ENCODE measurements around the gene ANKFY1. TPM values are rescaled to one million over a fixed set of nuclear protein-coding genes. Genes with fewer than 3 reads are reported as not detected.

Gene ANKFY1
- total RNA-seq, 1 donor from 2014 or later: 72.6 TPM

DNA sequence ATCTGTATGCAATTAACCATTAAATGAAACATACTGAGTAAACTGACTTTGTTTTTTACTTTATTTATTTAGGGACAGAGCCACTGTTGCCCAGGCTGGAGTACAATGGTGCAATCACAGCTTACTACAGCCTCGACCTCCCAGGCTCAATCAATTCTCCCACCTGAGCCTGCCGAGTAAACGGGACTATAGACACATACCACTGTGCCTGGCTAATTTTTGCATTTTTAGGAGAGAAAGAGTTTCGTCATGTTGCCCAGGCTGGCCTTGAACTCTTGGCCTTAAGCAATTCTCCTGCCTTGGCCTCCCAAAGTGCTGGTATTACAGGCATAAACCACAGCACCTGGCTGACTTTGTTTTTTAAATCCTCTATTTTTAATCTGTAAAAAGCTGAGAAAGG, 42.6 kb downstream of the ANKFY1 start:
- Mint-ChIP-seq H3K4me3 (no peak overlapping the region), H3K4me1 (ENCODE audit: unreplicated experiment) (peaks cover 8% of the 10 kb centered on the region), H3K36me3 (peaks cover 10% of the 10 kb centered on the region), H3K9me3 (no peaks in the 10 kb centered on the region), H3K27me3 (no peaks in the 10 kb centered on the region), H3K27ac (no peak overlapping the region)
- TF ChIP-seq, protein P1, sequence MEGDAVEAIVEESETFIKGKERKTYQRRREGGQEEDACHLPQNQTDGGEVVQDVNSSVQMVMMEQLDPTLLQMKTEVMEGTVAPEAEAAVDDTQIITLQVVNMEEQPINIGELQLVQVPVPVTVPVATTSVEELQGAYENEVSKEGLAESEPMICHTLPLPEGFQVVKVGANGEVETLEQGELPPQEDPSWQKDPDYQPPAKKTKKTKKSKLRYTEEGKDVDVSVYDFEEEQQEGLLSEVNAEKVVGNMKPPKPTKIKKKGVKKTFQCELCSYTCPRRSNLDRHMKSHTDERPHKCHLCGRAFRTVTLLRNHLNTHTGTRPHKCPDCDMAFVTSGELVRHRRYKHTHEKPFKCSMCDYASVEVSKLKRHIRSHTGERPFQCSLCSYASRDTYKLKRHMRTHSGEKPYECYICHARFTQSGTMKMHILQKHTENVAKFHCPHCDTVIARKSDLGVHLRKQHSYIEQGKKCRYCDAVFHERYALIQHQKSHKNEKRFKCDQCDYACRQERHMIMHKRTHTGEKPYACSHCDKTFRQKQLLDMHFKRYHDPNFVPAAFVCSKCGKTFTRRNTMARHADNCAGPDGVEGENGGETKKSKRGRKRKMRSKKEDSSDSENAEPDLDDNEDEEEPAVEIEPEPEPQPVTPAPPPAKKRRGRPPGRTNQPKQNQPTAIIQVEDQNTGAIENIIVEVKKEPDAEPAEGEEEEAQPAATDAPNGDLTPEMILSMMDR (conservative IDR thresholded peaks at IDR 0.05): no peak
- no peak for DNase-seq (ENCODE audit: extremely low spot score, unreplicated experiment)

DNA sequence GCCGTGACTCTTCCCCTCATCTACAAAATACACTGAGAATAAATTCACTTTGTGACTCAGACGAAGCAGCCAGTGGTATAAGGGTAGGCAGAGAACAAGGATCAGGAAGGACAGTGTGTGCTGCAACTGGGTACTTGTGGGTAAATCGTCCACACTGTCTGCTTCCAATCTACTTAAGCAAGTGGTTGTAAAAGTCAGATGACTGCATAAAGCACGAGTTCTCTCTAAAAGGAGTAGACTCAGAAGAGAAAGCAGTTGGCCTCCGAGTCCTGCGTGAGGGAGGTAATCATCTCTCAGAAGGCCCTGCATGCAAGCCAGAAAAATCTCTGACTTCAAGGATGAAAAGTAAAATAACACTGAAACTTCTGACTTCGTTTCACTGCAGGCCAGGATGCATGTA, 43.1 kb downstream of the ANKFY1 start:
- TF ChIP-seq, protein P1 (conservative IDR thresholded peaks at IDR 0.05): no peak
- H3K27ac Mint-ChIP-seq: peak overlapping the region; percentile 12
- H3K27me3 Mint-ChIP-seq: no peaks in the 10 kb centered on the region
- no peak for DNase-seq (ENCODE audit: extremely low spot score, unreplicated experiment)
- peaks cover 10% of the 10 kb centered on the region for H3K36me3 Mint-ChIP-seq
- no peak overlapping the region for H3K4me3 Mint-ChIP-seq
- peaks cover 8% of the 10 kb centered on the region for H3K4me1 Mint-ChIP-seq (ENCODE audit: unreplicated experiment)
- H3K9me3 Mint-ChIP-seq: no peaks in the 10 kb centered on the region

DNA sequence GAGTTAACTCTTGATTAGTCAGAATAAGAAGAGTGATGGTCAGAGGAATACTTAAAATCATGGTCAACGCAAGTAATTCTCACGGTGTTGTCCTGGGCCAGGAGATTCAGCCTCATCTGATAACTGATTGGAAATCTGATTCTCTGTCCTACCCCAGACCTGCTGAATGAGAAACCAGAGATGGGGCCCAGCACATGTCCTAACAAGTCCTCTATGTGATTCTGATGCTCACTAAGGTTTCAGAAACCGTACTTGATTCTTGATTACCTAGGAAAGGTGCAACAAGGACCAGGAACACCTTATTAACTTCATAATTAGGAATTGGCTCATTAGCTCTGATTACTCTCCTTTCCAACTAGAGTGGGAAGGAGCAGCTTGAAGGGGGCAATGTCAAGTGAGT, 44.5 kb downstream of the ANKFY1 start:
- Mint-ChIP-seq H3K36me3 (peaks cover 16% of the 10 kb centered on the region), H3K27ac (peak overlapping the region; percentile 34)

DNA sequence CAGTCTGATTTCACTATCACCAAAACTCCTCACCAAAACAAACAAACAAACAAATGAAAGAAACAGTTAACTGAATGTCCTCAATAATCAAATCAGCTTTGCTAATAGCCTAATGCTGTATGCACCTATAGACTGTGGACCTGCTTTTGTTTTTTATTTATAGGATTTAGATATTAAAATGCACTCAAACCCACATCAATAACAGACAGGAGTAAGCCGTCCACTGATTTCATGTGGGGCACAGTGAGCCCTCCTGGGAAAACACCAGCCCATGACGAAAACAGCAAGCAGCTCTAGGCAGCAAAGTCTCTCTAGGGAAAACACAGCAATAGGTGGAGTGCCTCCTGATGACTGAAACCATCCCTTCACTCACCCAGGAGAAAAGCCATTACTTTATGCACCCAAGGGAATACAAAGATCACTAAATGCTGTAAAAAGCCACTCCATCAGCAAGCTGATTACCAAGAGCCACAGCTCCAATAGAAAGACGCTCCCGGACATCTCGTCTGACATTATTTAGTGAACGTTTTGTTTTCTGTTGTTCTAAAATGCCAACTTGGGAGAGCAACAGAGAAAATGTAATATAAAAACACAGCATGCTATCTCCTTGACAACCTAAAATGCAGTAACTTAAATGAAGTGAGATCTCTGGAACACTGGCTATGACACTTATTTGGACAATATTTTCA, 47.8 kb downstream of the ANKFY1 start:
- Mint-ChIP-seq H3K27ac (peak overlapping the region; percentile 78), H3K9me3 (no peaks in the 10 kb centered on the region), H3K27me3 (no peaks in the 10 kb centered on the region), H3K4me1 (ENCODE audit: unreplicated experiment) (peaks cover 13% of the 10 kb centered on the region), H3K4me3 (no peak overlapping the region), H3K36me3 (peaks cover 7% of the 10 kb centered on the region)
- TF ChIP-seq, protein P1 (conservative IDR thresholded peaks at IDR 0.05): no peak
- DNase-seq (ENCODE audit: extremely low spot score, unreplicated experiment): no peak

More for the DNA sequence above, 44.5 kb downstream of the ANKFY1 start:
- Mint-ChIP-seq H3K9me3 (no peaks in the 10 kb centered on the region), H3K4me1 (ENCODE audit: unreplicated experiment) (peaks cover 14% of the 10 kb centered on the region), H3K4me3 (no peak overlapping the region), H3K27me3 (no peaks in the 10 kb centered on the region)
- no peak for DNase-seq (ENCODE audit: extremely low spot score, unreplicated experiment)
- TF ChIP-seq, protein P1 (conservative IDR thresholded peaks at IDR 0.05): no peak

DNA sequence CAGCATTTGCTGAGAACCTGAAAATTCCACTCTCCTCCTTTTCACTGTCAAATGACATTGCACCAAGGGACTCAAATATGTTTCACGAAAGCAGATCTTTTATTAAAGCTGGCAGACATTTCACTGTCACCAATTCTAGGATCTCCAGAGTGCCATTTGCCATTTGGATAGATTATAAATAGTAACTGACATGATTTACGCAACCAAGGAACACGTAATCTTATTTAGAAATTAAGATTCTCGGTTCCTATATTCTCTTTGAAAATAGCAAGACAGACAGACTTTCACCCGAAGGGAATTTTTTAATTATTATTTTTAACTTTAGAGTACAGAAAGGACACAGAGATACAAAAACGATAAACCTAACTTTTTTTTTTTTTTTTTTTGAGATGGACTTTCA, 49.6 kb downstream of the ANKFY1 start:
- no peak overlapping the region for H3K27ac Mint-ChIP-seq

More for the DNA sequence above, 49.6 kb downstream of the ANKFY1 start:
- H3K9me3 Mint-ChIP-seq: no peaks in the 10 kb centered on the region
- no peak overlapping the region for H3K4me3 Mint-ChIP-seq
- peaks cover 7% of the 10 kb centered on the region for H3K36me3 Mint-ChIP-seq
- no peaks in the 10 kb centered on the region for H3K27me3 Mint-ChIP-seq
- DNase-seq (ENCODE audit: extremely low spot score, unreplicated experiment): no peak
- H3K4me1 Mint-ChIP-seq (ENCODE audit: unreplicated experiment): peaks cover 6% of the 10 kb centered on the region
- TF ChIP-seq, protein P1 (conservative IDR thresholded peaks at IDR 0.05): no peak
